Mucosa of descending colon (tissue), 3 donors: ENCODE data around the gene XPNPEP2. TPM values are rescaled to one million over a fixed set of nuclear protein-coding genes. Genes with fewer than 3 reads are reported as not detected.

ENCODE experiments used
- ATAC-seq: fragments of 200-7000 bp; cut with Tn5 transposase; one replicate; pipeline ENCODE4 v1.9.1; 2020; ENCODE audit warnings: mild to moderate bottlenecking, moderate library complexity
- DNase-seq, 3 donors: peaks; one replicate each; pipeline ENCODE4 v3.0.0-alpha.2; 2020
- H3K36me3 ChIP-seq: fragments of 200-600 bp; one replicate; pipeline ENCODE4 v1.8.0; 2021; ENCODE audit warnings: low read depth, mild to moderate bottlenecking
- H3K4me1 ChIP-seq: fragments of 200-600 bp; one replicate; pipeline ENCODE4 v1.8.0; 2021; ENCODE audit warnings: low read depth, mild to moderate bottlenecking
- H3K4me3 ChIP-seq: fragments of 200-600 bp; one replicate; pipeline ENCODE4 v1.8.0; 2021; ENCODE audit warnings: mild to moderate bottlenecking
- H3K9me3 ChIP-seq: fragments of 200-600 bp; one replicate; pipeline ENCODE4 v1.8.0; 2021; ENCODE audit warnings: mild to moderate bottlenecking
- intact Hi-C, 2 donors: fragments of 100-400 bp; cut with DNase I in 1 of 2; cut with micrococcal nuclease in 1 of 2; formaldehyde crosslinking; loops; one replicate each; pipeline versions ENCODE4 v1.11.0 to v1.11.1; 2022; cut with DNase I, micrococcal nuclease
- total RNA-seq, 3 donors: library from RNA; stranded (reverse); fragmentation: NEBNext Ultra II Directional in 2 of 3; extraction: Animal tissue kit (Norgen Biotek cat#: 25700) in 2 of 3; gene quantifications; one replicate each; pipeline versions ENCODE4 v1.2.1 to v1.2.4, GENCODE V29; 2021 to 2023
- TF ChIP-seq, protein P1 (sequence below): fragments of 200-600 bp; IDR thresholded peaks from one replicate; pipeline ENCODE4 v1.8.0; 2022; ENCODE audit warnings: antibody characterized with exemption, mild to moderate bottlenecking
- donor health status: DM: no; HTN: no; CAD: no; lungs with moderate emphysema.
- donor health status: DM: no; HTN: no; CAD: no.
- donor health status: DM: no; HTN: yes; CAD: no.

XPNPEP2 gene
- total RNA-seq, 3 donors from 2014 or later = 4.9 to 14.5 (median 11.3) TPM

DNA sequence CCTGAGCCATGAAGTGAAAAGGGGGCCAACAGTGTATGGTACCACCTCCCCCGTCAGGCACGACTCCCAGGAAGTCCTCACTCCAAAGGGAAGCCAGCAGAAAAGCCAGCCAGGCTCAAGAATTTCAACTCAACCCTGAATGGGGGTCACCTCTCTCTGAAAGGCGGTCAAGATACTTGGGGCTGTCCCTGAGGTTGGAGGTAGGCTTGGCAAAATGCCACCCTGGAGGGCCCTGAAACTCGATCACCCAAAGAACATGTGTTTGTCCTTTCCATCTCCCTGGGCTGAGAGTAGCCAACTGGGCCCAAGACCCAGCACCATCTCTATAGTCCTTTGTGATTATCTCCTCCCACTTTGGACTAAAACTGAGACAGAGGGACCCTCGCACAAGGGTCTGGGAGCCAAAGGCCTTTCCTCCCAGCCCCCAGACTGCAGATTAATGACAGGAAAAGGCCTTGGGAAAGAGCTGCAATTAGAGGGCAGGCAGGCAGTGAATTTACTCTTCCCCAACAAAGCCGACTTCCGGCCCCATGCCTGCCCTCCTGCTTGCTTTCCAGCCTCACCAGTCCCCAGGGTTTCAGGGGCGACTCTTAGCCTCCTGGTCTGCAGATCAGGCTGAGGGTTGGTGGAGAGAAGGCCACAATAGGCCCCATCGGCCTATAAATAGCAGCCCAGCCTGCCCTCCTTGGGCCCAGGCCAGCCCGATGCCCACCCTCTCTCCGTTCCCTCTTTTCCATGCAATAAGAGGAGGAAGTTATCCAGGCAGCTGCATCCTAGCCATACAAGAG, 46.6 kb downstream of the XPNPEP2 start:
- TF ChIP-seq, protein P1, sequence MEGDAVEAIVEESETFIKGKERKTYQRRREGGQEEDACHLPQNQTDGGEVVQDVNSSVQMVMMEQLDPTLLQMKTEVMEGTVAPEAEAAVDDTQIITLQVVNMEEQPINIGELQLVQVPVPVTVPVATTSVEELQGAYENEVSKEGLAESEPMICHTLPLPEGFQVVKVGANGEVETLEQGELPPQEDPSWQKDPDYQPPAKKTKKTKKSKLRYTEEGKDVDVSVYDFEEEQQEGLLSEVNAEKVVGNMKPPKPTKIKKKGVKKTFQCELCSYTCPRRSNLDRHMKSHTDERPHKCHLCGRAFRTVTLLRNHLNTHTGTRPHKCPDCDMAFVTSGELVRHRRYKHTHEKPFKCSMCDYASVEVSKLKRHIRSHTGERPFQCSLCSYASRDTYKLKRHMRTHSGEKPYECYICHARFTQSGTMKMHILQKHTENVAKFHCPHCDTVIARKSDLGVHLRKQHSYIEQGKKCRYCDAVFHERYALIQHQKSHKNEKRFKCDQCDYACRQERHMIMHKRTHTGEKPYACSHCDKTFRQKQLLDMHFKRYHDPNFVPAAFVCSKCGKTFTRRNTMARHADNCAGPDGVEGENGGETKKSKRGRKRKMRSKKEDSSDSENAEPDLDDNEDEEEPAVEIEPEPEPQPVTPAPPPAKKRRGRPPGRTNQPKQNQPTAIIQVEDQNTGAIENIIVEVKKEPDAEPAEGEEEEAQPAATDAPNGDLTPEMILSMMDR = no peak
- Histone ChIP-seq H3K36me3 (no peaks in the 10 kb centered on the region), H3K4me3 (no peak overlapping the region), H3K4me1 (no peaks in the 10 kb centered on the region), H3K9me3 (no peaks in the 10 kb centered on the region)
- intact Hi-C loops = no loop called here
- DNase-seq = no peak
- no peak for ATAC-seq

DNA sequence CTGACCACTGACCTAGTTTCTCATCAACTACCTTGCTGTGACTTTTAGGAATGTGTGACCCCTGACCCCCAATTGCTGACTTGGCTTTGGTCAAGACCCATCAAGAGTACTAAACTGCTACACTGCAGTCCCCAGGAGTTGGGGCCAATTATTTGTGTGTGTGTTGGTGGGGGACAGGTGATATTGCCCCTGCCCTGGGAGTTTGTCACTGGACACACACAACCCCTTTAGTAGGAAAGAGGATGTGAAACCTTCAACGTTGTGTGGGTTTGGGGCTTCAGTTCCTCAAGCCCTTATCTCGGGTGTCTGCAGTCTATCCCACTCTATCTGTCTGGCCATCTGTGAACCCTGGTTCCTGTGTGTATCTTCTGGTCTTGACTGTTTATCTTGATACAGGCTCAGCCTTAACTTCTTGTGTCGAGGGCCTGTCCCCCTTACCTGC, 47.5 kb downstream of the XPNPEP2 start:
- DNase-seq (no peak), ATAC-seq (peak; percentile 60)
- Histone ChIP-seq H3K9me3 (no peaks in the 10 kb centered on the region), H3K36me3 (no peaks in the 10 kb centered on the region), H3K4me3 (no peak overlapping the region), H3K4me1 (no peaks in the 10 kb centered on the region)
- TF ChIP-seq, protein P1 = no peak
- intact Hi-C loops = no loop called here

DNA sequence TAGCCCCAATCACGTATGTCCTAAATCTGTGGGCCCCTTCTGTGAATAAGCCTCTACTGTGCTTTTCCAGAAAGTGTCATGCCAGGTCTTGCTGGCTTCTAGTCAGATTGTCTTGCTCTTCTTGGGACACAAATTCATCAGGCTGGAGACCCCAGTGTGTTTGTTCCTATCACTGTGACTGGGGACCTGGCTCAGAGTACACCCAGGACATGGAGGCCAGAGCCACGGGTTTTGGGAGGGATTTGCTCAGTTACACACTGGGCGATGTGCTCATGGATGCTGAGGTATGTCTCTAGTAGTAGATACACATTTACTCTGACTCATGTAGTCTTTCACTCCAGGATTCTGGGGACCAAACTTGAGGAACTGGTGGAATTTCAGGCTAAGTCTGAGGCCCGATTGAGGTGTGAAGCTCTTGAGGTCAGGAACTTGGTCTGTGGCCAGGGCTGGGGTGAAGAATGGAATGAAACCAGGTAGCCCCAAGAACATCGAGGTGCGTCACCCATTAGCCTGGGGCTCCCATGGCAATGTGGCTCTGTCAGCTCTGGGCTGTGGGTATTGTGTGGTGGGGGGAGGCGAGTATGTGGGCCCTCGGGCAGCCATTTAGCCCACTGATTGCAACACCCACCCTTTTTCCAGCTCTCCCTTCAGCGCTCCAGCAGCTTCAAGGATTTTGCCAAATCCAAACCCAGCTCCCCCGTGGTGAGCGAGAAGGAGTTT, 48.7 kb downstream of the XPNPEP2 start:
- intact Hi-C loops = no loop called here
- ATAC-seq (no peak), DNase-seq (no peak)
- Histone ChIP-seq H3K4me1 (no peaks in the 10 kb centered on the region), H3K36me3 (no peaks in the 10 kb centered on the region), H3K4me3 (no peak overlapping the region), H3K9me3 (no peaks in the 10 kb centered on the region)
- TF ChIP-seq, protein P1 = no peak

DNA sequence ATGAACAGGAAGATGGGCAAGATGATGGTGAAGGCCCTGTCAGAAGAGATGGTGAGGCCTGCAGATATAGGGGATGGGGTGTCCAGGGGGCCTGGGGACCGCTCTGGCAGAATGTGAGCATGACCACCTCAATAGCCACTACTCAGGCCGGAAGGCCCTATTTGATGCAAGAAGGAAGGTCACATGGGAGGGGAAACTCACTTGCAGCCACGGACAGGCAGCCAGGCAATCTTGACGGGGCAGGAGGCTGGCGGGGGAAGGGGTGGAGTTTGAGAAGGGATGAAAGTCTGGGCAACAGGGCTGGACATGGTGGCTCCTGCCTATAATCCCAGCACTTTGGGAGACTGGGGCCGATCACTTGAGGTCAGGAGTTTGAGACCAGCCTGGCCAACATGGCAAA, 49.7 kb downstream of the XPNPEP2 start:
- no peaks in the 10 kb centered on the region for H3K36me3 ChIP-seq
- ATAC-seq (no peak), DNase-seq (no peak)
- H3K4me1 ChIP-seq = no peaks in the 10 kb centered on the region
- intact Hi-C loops = no loop called here
- H3K4me3 ChIP-seq = no peak overlapping the region
- no peaks in the 10 kb centered on the region for H3K9me3 ChIP-seq
- TF ChIP-seq, protein P1 = no peak

DNA sequence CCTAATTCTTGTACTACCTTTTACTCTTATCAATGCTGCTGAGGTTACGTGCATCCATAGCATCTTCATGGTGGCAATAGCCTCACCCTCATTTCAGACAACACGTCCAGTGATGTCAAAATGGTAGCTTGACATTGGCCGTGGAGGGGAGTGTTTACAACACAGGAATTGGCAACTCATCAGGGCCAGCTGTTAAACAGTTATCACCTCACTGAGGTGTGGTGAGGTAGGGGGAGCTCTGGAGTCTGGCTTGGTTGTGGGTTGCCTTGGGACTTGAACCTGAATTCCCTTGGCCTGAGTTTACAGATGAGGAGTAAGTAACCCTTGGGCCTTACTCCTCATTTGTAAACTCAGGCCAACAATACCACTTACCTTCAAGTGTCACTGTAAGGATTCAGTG, 51.4 kb downstream of the XPNPEP2 start:
- no peak for DNase-seq
- no peaks in the 10 kb centered on the region for H3K4me1 ChIP-seq
- TF ChIP-seq, protein P1 = no peak
- H3K4me3 ChIP-seq = no peak overlapping the region
- H3K36me3 ChIP-seq = no peaks in the 10 kb centered on the region
- no peaks in the 10 kb centered on the region for H3K9me3 ChIP-seq
- intact Hi-C loops = no loop called here
- no peak for ATAC-seq
